HCT116 (cell line): Measurements from ENCODE around the gene DNAJC5G. TPM values are rescaled to one million over a fixed set of nuclear protein-coding genes. Genes with fewer than 3 reads are reported as not detected.

ENCODE experiments used
- ATAC-seq: fragments of 200-7000 bp; cut with Tn5 transposase; 2 replicates; pipeline ENCODE4 v1.9.1; 2020; ENCODE audit warnings: mild to moderate bottlenecking, moderate library complexity
- BruUV-seq: library from RNA; stranded (reverse); fragments of 400-500 nt; replicated peaks from 2 replicates; lab custom pipeline; 2021; lab: Mats Ljungman, UMichigan
- CTCF ChIA-PET: fragments of 300-600 bp; sonication (Branson Sonifier 250); formaldehyde crosslinking; loops from one replicate; lab custom pipeline; 2021; ENCODE audit warnings: antibody characterized with exemption; lab: Charles Lee
- POLR2A ChIA-PET: fragments of 300-600, 350-600 bp; sonication (Branson Sonifier 250); formaldehyde crosslinking; loops from one replicate; lab custom pipeline; 2021; ENCODE audit warnings: antibody characterized with exemption; lab: Charles Lee
- RAD21 ChIA-PET, 2 experiments: fragments of 300-600 bp; sonication (Branson Sonifier 250); formaldehyde crosslinking; loops; one replicate each; lab custom pipeline; 2023; ENCODE audit warnings: low total read pairs in 2 of 2; ENCODE audit not compliant: uncharacterized antibody in 2 of 2, unreplicated experiment in 2 of 2, low non-redundant PET in 1 of 2; lab: Charles Lee
- DNase-seq: peaks from one replicate; pipeline ENCODE4 v3.0.0-alpha.2; 2010; ENCODE audit warnings: low read depth, low spot score
- H2AFZ ChIP-seq: fragments of 200-600 bp; shearing (Covaris generic), sonication (generic); 2 replicates; pipeline ENCODE4 v1.6.1; 2017; ENCODE audit warnings: low read depth, mixed run types, mixed read lengths, antibody characterized with exemption, low read length; ENCODE audit not compliant: poor library complexity, severe bottlenecking
- H3K27ac ChIP-seq: 2 replicates; pipeline ENCODE4 v1.5.1; 2012; ENCODE audit warnings: low read depth, low read length
- H3K27me3 ChIP-seq: fragments of 200-600 bp; sonication (generic); 2 replicates; pipeline ENCODE4 v1.6.1; 2016; ENCODE audit warnings: mixed run types, low read length, mixed read lengths; ENCODE audit not compliant: insufficient read depth
- H3K36me3 ChIP-seq, 2 experiments: fragments of 200-500 bp in 1 of 2; fragments of 200-600 bp in 1 of 2; sonication (Bioruptor generic) in 1 of 2; sonication (generic) in 1 of 2; 2 replicates each; pipeline versions ENCODE4 v1.5.1 to v1.6.1; 2014 to 2016; ENCODE audit warnings: low read length in 2 of 2, inconsistent platforms in 1 of 2, mixed read lengths in 1 of 2, mixed run types in 1 of 2; ENCODE audit not compliant: insufficient read depth in 2 of 2, control insufficient read depth in 1 of 2
- H3K4me1 ChIP-seq, 2 experiments: fragments of 200-600 bp in 1 of 2; sonication (generic) in 1 of 2; 2 replicates each; pipeline versions ENCODE4 v1.5.1 to v1.6.1; 2012 to 2017; ENCODE audit warnings: low read length in 2 of 2, inconsistent platforms in 1 of 2, mild to moderate bottlenecking in 1 of 2, mixed read lengths in 1 of 2, mixed run types in 1 of 2, moderate library complexity in 1 of 2; ENCODE audit not compliant: insufficient read depth in 2 of 2, control insufficient read depth in 1 of 2
- H3K4me2 ChIP-seq: fragments of 200-600 bp; sonication (generic); 2 replicates; pipeline ENCODE4 v1.6.1; 2017; ENCODE audit warnings: mixed run types, low read length, mixed read lengths
- H3K4me3 ChIP-seq, 2 experiments: fragments of 200-600 bp in 1 of 2; sonication (generic) in 1 of 2; replicated peaks in 1 of 2; 2 replicates each; pipeline ENCODE4 v1.5.1; 2011 to 2016; ENCODE audit warnings: low read length in 2 of 2, control low read depth in 1 of 2, low read depth in 1 of 2, mild to moderate bottlenecking in 1 of 2, mixed read lengths in 1 of 2, mixed run types in 1 of 2
- H3K79me2 ChIP-seq: fragments of 200-600 bp; sonication (generic); 2 replicates; pipeline ENCODE4 v1.6.1; 2017; ENCODE audit warnings: mild to moderate bottlenecking, mixed run types, low read length, moderate library complexity, mixed read lengths; ENCODE audit not compliant: insufficient read depth
- H3K9ac ChIP-seq: fragments of 200-600 bp; sonication (generic); 2 replicates; pipeline ENCODE4 v1.6.1; 2016; ENCODE audit warnings: low read length, mixed read lengths
- H3K9me2 ChIP-seq: fragments of 200-600 bp; sonication (generic), shearing (Covaris generic); 2 replicates; pipeline ENCODE4 v1.6.1; 2017; ENCODE audit warnings: mixed run types, mild to moderate bottlenecking, moderate library complexity; ENCODE audit not compliant: insufficient read depth
- H3K9me3 ChIP-seq, 2 experiments: fragments of 200-500 bp in 1 of 2; fragments of 200-600 bp in 1 of 2; sonication (Bioruptor generic) in 1 of 2; sonication (generic) in 1 of 2; 2 replicates each; pipeline ENCODE4 v1.6.1; 2014 to 2017; ENCODE audit warnings: low read length in 2 of 2, mixed read lengths in 2 of 2, inconsistent platforms in 1 of 2, low read depth in 1 of 2, mild to moderate bottlenecking in 1 of 2, mixed run types in 1 of 2, moderate library complexity in 1 of 2; ENCODE audit not compliant: control insufficient read depth in 1 of 2, insufficient read depth in 1 of 2
- H4K20me1 ChIP-seq: fragments of 200-600 bp; sonication (generic), shearing (Covaris generic); 2 replicates; pipeline ENCODE4 v1.6.1; 2017; ENCODE audit warnings: mixed run types, mild to moderate bottlenecking, moderate library complexity; ENCODE audit not compliant: insufficient read depth
- CBX3 ChIP-seq: IDR thresholded peaks from 2 replicates; pipeline ENCODE4 v1.6.1; 2012; ENCODE audit warnings: low read depth
- CTCF ChIP-seq, 3 experiments: fragments of 200-600 bp in 1 of 3; sonication (generic) in 1 of 3; IDR thresholded peaks in 2 of 3; conservative IDR thresholded peaks in 1 of 3; 2 replicates each; pipeline ENCODE4 v1.5.1; 2012 to 2017; ENCODE audit warnings: low read depth in 2 of 3, low read length in 2 of 3, antibody characterized with exemption in 1 of 3, borderline replicate concordance in 1 of 3, control low read depth in 1 of 3, mild to moderate bottlenecking in 1 of 3, mixed read lengths in 1 of 3, mixed run types in 1 of 3, moderate library complexity in 1 of 3; ENCODE audit not compliant: insufficient read depth in 1 of 3
- EZH2phosphoT487 ChIP-seq: fragments of 200-600 bp; IDR thresholded peaks from 2 replicates; pipeline ENCODE4 v1.6.1; 2018; ENCODE audit warnings: antibody characterized with exemption, borderline replicate concordance
- JUND ChIP-seq: IDR thresholded peaks from 2 replicates; pipeline ENCODE4 v1.6.1; 2012
- POLR2A ChIP-seq: IDR thresholded peaks from 2 replicates; pipeline ENCODE4 v1.7.0; 2011; ENCODE audit warnings: borderline replicate concordance; ENCODE audit not compliant: insufficient read depth, insufficient read length; ENCODE audit errors: extremely low read depth
- TCF7L2 ChIP-seq: IDR thresholded peaks from 2 replicates; pipeline ENCODE4 v1.7.0; 2011; ENCODE audit warnings: borderline replicate concordance, inconsistent platforms; ENCODE audit not compliant: insufficient read depth, insufficient read length; ENCODE audit errors: extremely low read depth
- ZNF274 ChIP-seq: fragments of 200-500 bp; sonication (Bioruptor generic); IDR thresholded peaks from 2 replicates; pipeline ENCODE4 v1.6.1; 2014; ENCODE audit warnings: mild to moderate bottlenecking, low read depth, low read length, inconsistent platforms
- intact Hi-C: fragments of 100-400 bp; cut with micrococcal nuclease; formaldehyde crosslinking; loops from 2 replicates; pipeline ENCODE4 v1.10.0; 2022
- total RNA-seq: library from RNA; stranded (reverse); gene quantifications from one replicate; pipeline ENCODE4 v1.2.1, GENCODE V29; 2021; ENCODE audit not compliant: unreplicated experiment

Gene DNAJC5G
- total RNA-seq, 1 experiment from 2014 or later, result 2.5 TPM

- no peak for TF ChIP-seq CTCF (IDR thresholded peaks at IDR 0.05 in 2 of 3, conservative IDR thresholded peaks at IDR 0.05 in 1 of 3; ENCODE audit: borderline replicate concordance in 1 of 3, insufficient read depth in 1 of 3, low read depth in 2 of 3, low read length in 2 of 3)
- TF ChIP-seq ZNF274, result no peak
- no peak for TF ChIP-seq TCF7L2
- TF ChIP-seq CBX3, result no peak
These were observed 19.7 kb downstream of the DNAJC5G start (continued) for GRCh38 chr2:27294928-27295327.

- Histone ChIP-seq H2AFZ (no peak overlapping the region), H4K20me1 (no peaks in the 10 kb centered on the region), H3K4me1 (peaks cover 21 to 23% of the 10 kb centered on the region in 2 experiments), H3K9me2 (no peaks in the 10 kb centered on the region), H3K9me3 (no peaks in the 10 kb centered on the region), H3K27me3 (no peaks in the 10 kb centered on the region), H3K4me2 (no peak overlapping the region), H3K4me3 (no peak overlapping the region), H3K9ac (no peak overlapping the region), H3K27ac (no peak overlapping the region), H3K36me3 (no peaks in the 10 kb centered on the region), H3K79me2 (no peaks in the 10 kb centered on the region)
- ChIA-PET CTCF (no interaction called here), POLR2A (no interaction called here), RAD21 (no interaction called here)
- intact Hi-C loops, result no loop called here
- ATAC-seq (no peak), DNase-seq (no peak)
- TF ChIP-seq POLR2A (no peak), JUND (no peak)
- no TSS peak for BruUV-seq
These were observed 21.2 kb downstream of the DNAJC5G start for GRCh38 chr2:27296481-27296880.

GRCh38 chr2:27297195-27297594 is 22.0 kb downstream of the DNAJC5G start:
- no peak for DNase-seq
- no peak for ATAC-seq
- no TSS peak for BruUV-seq
- Histone ChIP-seq H2AFZ (no peak overlapping the region), H3K79me2 (no peaks in the 10 kb centered on the region), H3K9me2 (no peaks in the 10 kb centered on the region), H3K9ac (no peak overlapping the region), H3K4me1 (peaks cover 21 to 22% of the 10 kb centered on the region in 2 experiments), H3K4me2 (no peak overlapping the region), H3K4me3 (no peak overlapping the region), H3K27ac (no peak overlapping the region), H3K27me3 (no peaks in the 10 kb centered on the region), H3K36me3 (no peaks in the 10 kb centered on the region), H3K9me3 (no peaks in the 10 kb centered on the region), H4K20me1 (no peaks in the 10 kb centered on the region)
- TF ChIP-seq EZH2phosphoT487, result no peak
- TF ChIP-seq ZNF274, result no peak
- TF ChIP-seq CTCF (IDR thresholded peaks at IDR 0.05 in 2 of 3, conservative IDR thresholded peaks at IDR 0.05 in 1 of 3; ENCODE audit: borderline replicate concordance in 1 of 3, insufficient read depth in 1 of 3, low read depth in 2 of 3, low read length in 2 of 3), result no peak
- ChIA-PET RAD21 (no interaction called here), CTCF (no interaction called here), POLR2A (no interaction called here)
- intact Hi-C loops, result no loop called here
